Keratinocyte (primary cell): ENCODE results near the gene MIEF1. TPM values are rescaled to one million over a fixed set of nuclear protein-coding genes. Genes with fewer than 3 reads are reported as not detected.
A peak's percentile ranks its signal among the peaks of the same experiment; 100 is the strongest.

Source experiments
- DNase-seq: peaks from one replicate; pipeline ENCODE4 v3.0.0-alpha.2; 2011; ENCODE audit warnings: low read depth, missing footprints, low spot score
- FAIRE-seq: peaks from 2 replicates; lab custom pipeline; 2011; peaks lifted over from hg19 to GRCh38; lab: Jason Lieb, UNC
- H2AFZ ChIP-seq: 2 replicates; pipeline ENCODE4 v1.6.0; 2012; ENCODE audit warnings: low read length, control low read depth, inconsistent platforms; ENCODE audit not compliant: control insufficient read depth
- H3K27ac ChIP-seq: 2 replicates; pipeline ENCODE4 v1.5.1; 2011; ENCODE audit warnings: low read length; ENCODE audit not compliant: control insufficient read depth, insufficient read depth
- H3K27me3 ChIP-seq: 3 replicates; pipeline ENCODE4 v1.6.0; 2011; ENCODE audit warnings: low read length; ENCODE audit not compliant: control insufficient read depth, insufficient read depth; ENCODE audit errors: extremely low read depth
- H3K36me3 ChIP-seq, 2 experiments: 2 replicates in 1 of 2; 3 replicates in 1 of 2; pipeline ENCODE4 v1.5.1; 2011; ENCODE audit warnings: low read length in 2 of 2, mild to moderate bottlenecking in 1 of 2; ENCODE audit not compliant: control insufficient read depth in 2 of 2, insufficient read depth in 2 of 2; ENCODE audit errors: extremely low read depth in 1 of 2
- H3K4me1 ChIP-seq: 3 replicates; pipeline ENCODE4 v1.5.1; 2011; ENCODE audit warnings: low read length; ENCODE audit not compliant: control insufficient read depth, insufficient read depth; ENCODE audit errors: extremely low read depth
- H3K4me2 ChIP-seq: 3 replicates; pipeline ENCODE4 v1.6.0; 2011; ENCODE audit warnings: low read depth, low read length; ENCODE audit not compliant: control insufficient read depth, insufficient read depth; ENCODE audit errors: extremely low read depth
- H3K4me3 ChIP-seq, 3 experiments: fragments of 200-600 bp in 1 of 3; sonication (generic) in 1 of 3; 2 replicates in 2 of 3; 3 replicates in 1 of 3; pipeline ENCODE4 v1.5.1; 2011 to 2016; ENCODE audit warnings: low read length in 3 of 3, mild to moderate bottlenecking in 3 of 3, control low read depth in 2 of 3, inconsistent platforms in 1 of 3, low read depth in 1 of 3, mixed read lengths in 1 of 3, mixed run types in 1 of 3, moderate library complexity in 1 of 3; ENCODE audit not compliant: control insufficient read depth in 2 of 3, insufficient read depth in 2 of 3; ENCODE audit errors: extremely low read depth in 1 of 3
- H3K79me2 ChIP-seq: 2 replicates; pipeline ENCODE4 v1.6.0; 2012; ENCODE audit warnings: low read length; ENCODE audit not compliant: control insufficient read depth, insufficient read depth
- H3K9ac ChIP-seq: 3 replicates; pipeline ENCODE4 v1.6.0; 2011; ENCODE audit warnings: low read length; ENCODE audit not compliant: control insufficient read depth, insufficient read depth; ENCODE audit errors: extremely low read depth
- H3K9me1 ChIP-seq: 3 replicates; pipeline ENCODE4 v1.6.0; 2011; ENCODE audit warnings: low read length; ENCODE audit not compliant: control insufficient read depth, insufficient read depth; ENCODE audit errors: extremely low read depth
- H3K9me3 ChIP-seq: 2 replicates; pipeline ENCODE4 v1.5.1; 2012; ENCODE audit warnings: low read depth, low read length; ENCODE audit not compliant: control insufficient read depth
- H4K20me1 ChIP-seq: 3 replicates; pipeline ENCODE4 v1.6.0; 2011; ENCODE audit warnings: low read length; ENCODE audit not compliant: control insufficient read depth, insufficient read depth; ENCODE audit errors: extremely low read depth
- CTCF ChIP-seq, 3 experiments: IDR thresholded peaks in 1 of 3; conservative IDR thresholded peaks in 1 of 3; optimal IDR thresholded peaks in 1 of 3; 2 replicates in 2 of 3; 3 replicates in 1 of 3; pipeline versions ENCODE3 to v1.5.1; 2011; ENCODE audit warnings: low read length in 3 of 3, mild to moderate bottlenecking in 3 of 3, moderate library complexity in 2 of 3, control low read depth in 1 of 3, inconsistent platforms in 1 of 3; ENCODE audit not compliant: insufficient read depth in 2 of 3; ENCODE audit errors: extremely low read depth in 1 of 3
- EZH2 ChIP-seq: IDR thresholded peaks from one replicate; pipeline ENCODE4 v1.6.1; 2012; ENCODE audit warnings: inconsistent platforms, mild to moderate bottlenecking, low read length, moderate library complexity
- dilution Hi-C: fragments of 300-500 bp; cut with MboI; formaldehyde crosslinking; loops from one replicate; pipeline ENCODE4 v1.7.0; 2020; ENCODE audit warnings: low sequenced_read_pairs; ENCODE audit not compliant: extremely low pct_ligation_motif_present
- polyA plus RNA-seq, 5 experiments: library from polyadenylated mRNA; depleted of rRNA in 3 of 5; stranded (reverse) in 3 of 5; stranded (forward) in 1 of 5; unstranded in 1 of 5; fragments of >200 nt; gene quantifications; 1 replicate in 1 of 5; 2 replicates in 3 of 5; 3 replicates in 1 of 5; pipeline versions ENCODE4 v1.2.1 to v1.2.3, GENCODE V29; 2011 to 2012; ENCODE audit warnings: missing spikeins in 2 of 5, low read depth in 1 of 5, low replicate concordance in 1 of 5

The MIEF1 gene
- polyA plus RNA-seq, 1 donor (not counting 4 experiments of a cell fraction or from before 2014, with no cell fraction given), result 18.4 TPM

DNA sequence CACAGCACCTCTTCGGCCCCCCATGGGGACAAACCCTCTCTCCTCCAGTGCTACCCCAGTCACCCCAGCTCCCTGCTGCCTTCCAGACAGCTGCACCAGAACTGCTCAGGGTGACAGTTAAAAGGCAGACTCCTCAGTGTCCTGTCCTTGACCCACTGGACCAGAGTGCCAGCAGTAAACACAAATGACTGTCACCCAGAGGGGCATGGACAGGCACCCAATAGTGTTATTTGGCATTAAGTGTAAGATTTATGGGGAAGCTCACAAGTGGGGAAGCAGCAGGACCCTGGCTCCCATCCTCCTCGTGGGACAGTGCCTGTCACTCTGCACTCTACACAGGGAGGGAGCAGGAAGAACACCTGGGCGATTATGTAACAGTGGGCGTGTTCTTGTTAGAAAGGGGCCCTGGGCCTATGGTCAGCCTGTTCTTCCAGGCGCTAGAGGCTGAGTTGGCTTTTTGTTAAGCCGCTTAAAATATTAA, 25.4 kb downstream of the MIEF1 start:
- dilution Hi-C loops, result no loop called here
- peaks cover 11 to 47% of the 10 kb centered on the region in 2 experiments for H3K36me3 ChIP-seq
- DNase-seq (no peak), FAIRE-seq (peak; percentile 48)
- no peaks in the 10 kb centered on the region for H3K9me3 ChIP-seq
- no peak overlapping the region for H3K27ac ChIP-seq
- TF ChIP-seq EZH2, result no peak
- TF ChIP-seq CTCF (optimal IDR thresholded peaks at IDR 0.05 in 1 of 3, IDR thresholded peaks at IDR 0.05 in 1 of 3, conservative IDR thresholded peaks at IDR 0.05 in 1 of 3; ENCODE audit: extremely low read depth in 1 of 3, insufficient read depth in 2 of 3, low read length in 3 of 3), result no peak
- no peak overlapping the region for H3K4me3 ChIP-seq
- no peak overlapping the region for H3K9ac ChIP-seq
- H3K79me2 ChIP-seq, result peaks cover 41% of the 10 kb centered on the region
- H4K20me1 ChIP-seq, result peaks cover 52% of the 10 kb centered on the region
- H3K4me2 ChIP-seq, result no peak overlapping the region
- H3K4me1 ChIP-seq, result peaks cover 47% of the 10 kb centered on the region
- peaks cover 4% of the 10 kb centered on the region for H3K9me1 ChIP-seq
- no peaks in the 10 kb centered on the region for H3K27me3 ChIP-seq
- no peak overlapping the region for H2AFZ ChIP-seq

DNA sequence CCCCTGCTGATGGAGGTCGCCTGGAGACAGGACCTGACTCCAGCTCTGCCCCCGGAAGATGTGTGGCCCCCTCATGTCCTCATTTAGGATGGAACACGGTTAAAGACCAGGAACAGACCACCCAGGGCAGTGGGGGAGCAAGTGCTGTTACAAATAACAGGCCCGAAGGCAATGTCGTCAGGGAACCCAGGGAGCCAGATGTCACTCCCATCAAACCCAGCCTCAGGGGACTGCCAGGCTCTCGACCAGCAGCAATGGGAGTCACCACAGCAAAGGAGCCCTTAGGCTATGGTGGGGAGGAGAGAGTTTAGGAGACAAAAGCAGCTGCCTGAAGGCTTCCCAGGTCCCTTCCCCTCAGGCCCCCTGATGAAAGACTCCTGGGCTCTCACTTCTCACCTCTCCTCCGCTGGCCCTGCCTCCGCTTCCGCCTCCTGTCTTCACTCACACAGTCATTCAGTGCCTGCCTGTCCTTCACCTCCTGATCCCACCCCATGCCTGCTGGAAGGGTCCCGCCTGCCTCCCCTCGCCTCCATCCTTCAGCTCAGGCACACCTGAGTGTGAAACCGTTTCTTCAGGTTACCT, 26.1 kb downstream of the MIEF1 start:
- Histone ChIP-seq H3K36me3 (peaks cover 8 to 40% of the 10 kb centered on the region in 2 experiments), H3K27me3 (no peaks in the 10 kb centered on the region), H3K9ac (no peak overlapping the region), H3K4me3 (no peak overlapping the region), H3K4me1 (peaks cover 44% of the 10 kb centered on the region), H3K9me1 (peaks cover 4% of the 10 kb centered on the region), H3K4me2 (peak overlapping the region; percentile 35), H2AFZ (no peak overlapping the region), H3K79me2 (peaks cover 38% of the 10 kb centered on the region), H3K9me3 (no peaks in the 10 kb centered on the region), H4K20me1 (peaks cover 46% of the 10 kb centered on the region), H3K27ac (no peak overlapping the region)
- FAIRE-seq, result no peak
- no peak for TF ChIP-seq EZH2
- no peak for TF ChIP-seq CTCF (optimal IDR thresholded peaks at IDR 0.05 in 1 of 3, IDR thresholded peaks at IDR 0.05 in 1 of 3, conservative IDR thresholded peaks at IDR 0.05 in 1 of 3; ENCODE audit: extremely low read depth in 1 of 3, insufficient read depth in 2 of 3, low read length in 3 of 3)
- dilution Hi-C loops, result no loop called here
- no peak for DNase-seq
